ENCODE measurements around the gene B4GALNT4.
"Not testable (repeated sequence)": the region's sequence is repeated elsewhere in the genome, so short reads cannot be mapped to it uniquely, and the experiment has no call there.

B4GALNT4 gene

DNA sequence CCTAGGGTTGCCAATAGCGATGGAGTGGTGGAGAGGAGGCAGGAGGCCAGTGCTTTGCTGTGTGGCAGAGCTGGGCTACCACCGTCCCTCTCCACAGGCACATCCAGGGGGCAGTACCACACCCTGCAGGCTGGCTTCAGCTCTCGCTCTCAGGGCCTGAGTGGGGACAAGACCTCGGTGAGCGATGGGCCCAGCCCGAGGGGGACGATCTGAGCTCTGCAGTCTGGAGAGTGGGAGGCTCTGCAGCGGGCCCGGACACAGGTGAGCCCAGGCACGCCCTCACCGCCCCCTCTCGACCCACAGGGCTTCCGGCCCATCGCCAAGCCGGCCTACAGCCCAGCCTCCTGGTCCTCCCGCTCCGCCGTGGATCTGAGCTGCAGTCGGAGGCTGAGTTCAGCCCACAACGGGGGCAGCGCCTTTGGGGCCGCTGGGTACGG is 27.2 kb downstream of the B4GALNT4 start:
- TF ChIP-seq, protein P1, sequence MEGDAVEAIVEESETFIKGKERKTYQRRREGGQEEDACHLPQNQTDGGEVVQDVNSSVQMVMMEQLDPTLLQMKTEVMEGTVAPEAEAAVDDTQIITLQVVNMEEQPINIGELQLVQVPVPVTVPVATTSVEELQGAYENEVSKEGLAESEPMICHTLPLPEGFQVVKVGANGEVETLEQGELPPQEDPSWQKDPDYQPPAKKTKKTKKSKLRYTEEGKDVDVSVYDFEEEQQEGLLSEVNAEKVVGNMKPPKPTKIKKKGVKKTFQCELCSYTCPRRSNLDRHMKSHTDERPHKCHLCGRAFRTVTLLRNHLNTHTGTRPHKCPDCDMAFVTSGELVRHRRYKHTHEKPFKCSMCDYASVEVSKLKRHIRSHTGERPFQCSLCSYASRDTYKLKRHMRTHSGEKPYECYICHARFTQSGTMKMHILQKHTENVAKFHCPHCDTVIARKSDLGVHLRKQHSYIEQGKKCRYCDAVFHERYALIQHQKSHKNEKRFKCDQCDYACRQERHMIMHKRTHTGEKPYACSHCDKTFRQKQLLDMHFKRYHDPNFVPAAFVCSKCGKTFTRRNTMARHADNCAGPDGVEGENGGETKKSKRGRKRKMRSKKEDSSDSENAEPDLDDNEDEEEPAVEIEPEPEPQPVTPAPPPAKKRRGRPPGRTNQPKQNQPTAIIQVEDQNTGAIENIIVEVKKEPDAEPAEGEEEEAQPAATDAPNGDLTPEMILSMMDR (IDR thresholded peaks at IDR 0.05; ENCODE audit: unreplicated experiment in 3 of 3) = no peak
- Mint-ChIP-seq H3K36me3 (ENCODE audit: low read depth) (no peaks in the 10 kb centered on the region), H3K27ac (no peak overlapping the region), H3K4me3 (no peak overlapping the region), H3K4me1 (no peaks in the 10 kb centered on the region), H3K27me3 (ENCODE audit: low read depth) (no peaks in the 10 kb centered on the region), H3K9me3 (no peaks in the 10 kb centered on the region)

DNA sequence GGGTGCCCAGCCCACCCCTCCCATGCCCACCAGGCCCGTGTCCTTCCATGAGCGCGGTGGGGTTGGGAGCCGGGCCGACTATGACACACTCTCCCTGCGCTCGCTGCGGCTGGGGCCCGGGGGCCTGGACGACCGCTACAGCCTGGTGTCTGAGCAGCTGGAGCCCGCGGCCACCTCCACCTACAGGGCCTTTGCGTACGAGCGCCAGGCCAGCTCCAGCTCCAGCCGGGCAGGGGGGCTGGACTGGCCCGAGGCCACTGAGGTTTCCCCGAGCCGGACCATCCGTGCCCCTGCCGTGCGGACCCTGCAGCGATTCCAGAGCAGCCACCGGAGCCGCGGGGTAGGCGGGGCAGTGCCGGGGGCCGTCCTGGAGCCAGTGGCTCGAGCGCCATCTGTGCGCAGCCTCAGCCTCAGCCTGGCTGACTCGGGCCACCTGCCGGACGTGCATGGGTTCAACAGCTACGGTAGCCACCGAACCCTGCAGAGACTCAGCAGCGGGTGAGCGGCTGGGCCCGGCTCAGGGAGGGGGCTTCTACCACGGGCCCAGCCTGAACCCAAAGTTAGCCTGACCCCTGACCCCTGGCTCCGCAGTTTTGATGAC is 27.7 kb downstream of the B4GALNT4 start:
- no peaks in the 10 kb centered on the region for H3K9me3 Mint-ChIP-seq
- no peaks in the 10 kb centered on the region for H3K27me3 Mint-ChIP-seq (ENCODE audit: low read depth)
- H3K36me3 Mint-ChIP-seq (ENCODE audit: low read depth) = no peaks in the 10 kb centered on the region
- no peaks in the 10 kb centered on the region for H3K4me1 Mint-ChIP-seq
- no peak overlapping the region for H3K27ac Mint-ChIP-seq
- no peak overlapping the region for H3K4me3 Mint-ChIP-seq
- TF ChIP-seq, protein P1 (IDR thresholded peaks at IDR 0.05; ENCODE audit: unreplicated experiment in 3 of 3) = no peak

DNA sequence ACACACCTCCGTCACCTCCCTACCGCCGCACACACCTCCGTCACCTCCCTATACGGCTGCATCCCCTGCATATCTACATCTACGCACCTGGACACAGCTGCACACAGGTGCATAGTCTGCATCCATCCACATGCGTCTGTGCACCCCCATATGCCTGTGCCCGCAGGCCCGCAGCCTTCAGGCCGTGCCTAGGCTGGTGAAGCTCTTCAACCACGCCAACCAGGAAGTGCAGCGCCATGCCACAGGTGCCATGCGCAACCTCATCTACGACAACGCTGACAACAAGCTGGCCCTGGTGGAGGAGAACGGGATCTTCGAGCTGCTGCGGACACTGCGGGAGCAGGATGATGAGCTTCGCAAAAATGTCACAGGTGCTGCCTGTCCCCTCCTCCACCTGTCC is 29.5 kb downstream of the B4GALNT4 start:
- Mint-ChIP-seq H3K27ac (no peak overlapping the region), H3K9me3 (no peaks in the 10 kb centered on the region), H3K36me3 (ENCODE audit: low read depth) (no peaks in the 10 kb centered on the region), H3K4me1 (no peaks in the 10 kb centered on the region), H3K4me3 (no peak overlapping the region), H3K27me3 (ENCODE audit: low read depth) (no peaks in the 10 kb centered on the region)
- TF ChIP-seq, protein P1 (IDR thresholded peaks at IDR 0.05; ENCODE audit: unreplicated experiment in 3 of 3) = no peak

DNA sequence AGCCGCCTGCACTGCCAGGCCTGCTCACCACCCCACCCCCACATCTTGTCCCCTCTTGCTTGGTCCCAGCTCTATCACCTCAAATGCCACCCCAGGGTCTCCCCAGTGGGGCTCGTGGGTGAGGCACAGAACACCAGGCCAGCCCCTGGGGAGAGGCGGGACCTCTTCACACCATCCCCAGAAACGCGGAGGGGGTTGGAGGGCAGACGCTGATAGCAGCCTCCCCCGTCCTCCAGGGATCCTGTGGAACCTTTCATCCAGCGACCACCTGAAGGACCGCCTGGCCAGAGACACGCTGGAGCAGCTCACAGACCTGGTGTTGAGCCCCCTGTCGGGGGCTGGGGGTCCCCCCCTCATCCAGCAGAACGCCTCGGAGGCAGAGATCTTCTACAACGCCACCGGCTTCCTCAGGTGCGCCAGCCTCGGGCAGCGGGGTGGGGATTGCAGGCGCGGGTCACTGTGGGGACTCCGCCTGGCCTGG is 30.5 kb downstream of the B4GALNT4 start:
- H3K36me3 Mint-ChIP-seq (ENCODE audit: low read depth) = no peaks in the 10 kb centered on the region
- H3K27me3 Mint-ChIP-seq (ENCODE audit: low read depth) = no peaks in the 10 kb centered on the region
- no peaks in the 10 kb centered on the region for H3K9me3 Mint-ChIP-seq
- H3K4me3 Mint-ChIP-seq = no peak overlapping the region
- TF ChIP-seq, protein P1 (IDR thresholded peaks at IDR 0.05; ENCODE audit: unreplicated experiment in 3 of 3) = no peak
- H3K4me1 Mint-ChIP-seq = no peaks in the 10 kb centered on the region
- H3K27ac Mint-ChIP-seq = no peak overlapping the region

DNA sequence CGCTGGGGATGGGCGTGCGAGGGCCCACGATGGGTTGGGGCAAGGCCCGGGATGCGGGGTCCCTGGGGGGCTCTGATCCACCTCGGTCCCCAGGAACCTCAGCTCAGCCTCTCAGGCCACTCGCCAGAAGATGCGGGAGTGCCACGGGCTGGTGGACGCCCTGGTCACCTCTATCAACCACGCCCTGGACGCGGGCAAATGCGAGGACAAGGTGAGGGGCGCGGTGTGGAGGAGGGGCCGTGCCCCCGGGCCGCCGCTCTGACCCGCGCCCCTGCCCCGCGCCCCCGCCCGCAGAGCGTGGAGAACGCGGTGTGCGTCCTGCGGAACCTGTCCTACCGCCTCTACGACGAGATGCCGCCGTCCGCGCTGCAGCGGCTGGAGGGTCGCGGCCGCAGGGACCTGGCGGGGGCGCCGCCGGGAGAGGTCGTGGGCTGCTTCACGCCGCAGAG is 31.0 kb downstream of the B4GALNT4 start:
- H3K36me3 Mint-ChIP-seq (ENCODE audit: low read depth) = no peaks in the 10 kb centered on the region
- TF ChIP-seq, protein P1 (IDR thresholded peaks at IDR 0.05; ENCODE audit: unreplicated experiment in 3 of 3) = no peak
- no peak overlapping the region for H3K27ac Mint-ChIP-seq
- H3K4me1 Mint-ChIP-seq = no peaks in the 10 kb centered on the region
- no peaks in the 10 kb centered on the region for H3K9me3 Mint-ChIP-seq
- no peak overlapping the region for H3K4me3 Mint-ChIP-seq
- H3K27me3 Mint-ChIP-seq (ENCODE audit: low read depth) = no peaks in the 10 kb centered on the region

DNA sequence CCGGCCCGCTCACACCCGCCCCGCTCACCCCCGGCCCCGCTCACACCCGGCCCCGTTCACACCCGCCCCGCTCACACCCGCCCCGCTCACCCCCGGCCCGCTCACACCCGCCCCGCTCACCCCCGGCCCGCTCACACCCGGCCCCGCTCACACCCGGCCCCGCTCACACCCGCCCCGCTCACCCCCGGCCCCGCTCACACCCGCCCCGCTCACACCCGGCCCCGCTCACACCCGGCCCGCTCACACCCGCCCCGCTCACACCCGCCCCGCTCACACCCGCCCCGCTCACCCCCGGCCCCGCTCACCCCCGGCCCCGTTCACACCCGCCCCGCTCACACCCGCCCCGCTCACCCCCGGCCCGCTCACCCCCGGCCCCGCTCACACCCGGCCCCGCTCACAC is 31.9 kb downstream of the B4GALNT4 start:
- H3K4me1 Mint-ChIP-seq; H3K27ac Mint-ChIP-seq; H3K36me3 Mint-ChIP-seq (ENCODE audit: low read depth): not testable (repeated sequence)

More for the DNA sequence above, 31.9 kb downstream of the B4GALNT4 start:
- not testable (repeated sequence) for H3K9me3 Mint-ChIP-seq; H3K27me3 Mint-ChIP-seq (ENCODE audit: low read depth); H3K4me3 Mint-ChIP-seq
